Measurements from ENCODE around the gene RIPOR3. TPM values are rescaled to one million over a fixed set of nuclear protein-coding genes. Genes with fewer than 3 reads are reported as not detected.
A peak's percentile ranks its signal among the peaks of the same experiment; 100 is the strongest.

Gene RIPOR3
- total RNA-seq, 2 donors from 2014 or later, result 2.3 to 6.9 TPM

DNA sequence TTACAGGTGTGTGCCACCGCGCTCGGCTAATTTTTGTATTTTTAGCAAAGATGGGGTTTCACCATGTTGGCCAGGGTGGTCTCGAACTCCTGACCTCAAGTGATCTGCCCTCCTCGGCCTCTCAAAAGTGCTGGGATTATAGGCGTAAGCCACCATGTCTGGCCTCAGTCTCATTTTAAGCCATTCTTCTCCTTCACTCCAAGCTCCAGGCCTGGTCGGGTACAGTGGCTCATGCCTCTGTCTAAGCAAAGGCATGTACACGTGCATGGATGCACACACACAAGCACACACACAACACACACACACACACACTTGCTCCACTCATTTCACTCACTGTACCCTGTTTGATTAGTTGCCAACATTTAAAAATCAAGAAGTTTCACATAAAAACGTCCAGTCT lies 32.3 kb upstream of the RIPOR3 start:
- H3K4me1 ChIP-seq, result peaks cover 34% of the 10 kb centered on the region
- H3K36me3 ChIP-seq (replicated peaks in 1 of 2; ENCODE audit: insufficient read depth in 1 of 2, low read depth in 2 of 2), result no peaks in the 10 kb centered on the region
- H3K27me3 ChIP-seq, result no peaks in the 10 kb centered on the region
- no peak overlapping the region for H3K27ac ChIP-seq
- no peak for ATAC-seq
- H3K4me3 ChIP-seq, result no peak overlapping the region
- intact Hi-C loops (cut with DNase I), result no loop called here
- TF ChIP-seq, protein P1, sequence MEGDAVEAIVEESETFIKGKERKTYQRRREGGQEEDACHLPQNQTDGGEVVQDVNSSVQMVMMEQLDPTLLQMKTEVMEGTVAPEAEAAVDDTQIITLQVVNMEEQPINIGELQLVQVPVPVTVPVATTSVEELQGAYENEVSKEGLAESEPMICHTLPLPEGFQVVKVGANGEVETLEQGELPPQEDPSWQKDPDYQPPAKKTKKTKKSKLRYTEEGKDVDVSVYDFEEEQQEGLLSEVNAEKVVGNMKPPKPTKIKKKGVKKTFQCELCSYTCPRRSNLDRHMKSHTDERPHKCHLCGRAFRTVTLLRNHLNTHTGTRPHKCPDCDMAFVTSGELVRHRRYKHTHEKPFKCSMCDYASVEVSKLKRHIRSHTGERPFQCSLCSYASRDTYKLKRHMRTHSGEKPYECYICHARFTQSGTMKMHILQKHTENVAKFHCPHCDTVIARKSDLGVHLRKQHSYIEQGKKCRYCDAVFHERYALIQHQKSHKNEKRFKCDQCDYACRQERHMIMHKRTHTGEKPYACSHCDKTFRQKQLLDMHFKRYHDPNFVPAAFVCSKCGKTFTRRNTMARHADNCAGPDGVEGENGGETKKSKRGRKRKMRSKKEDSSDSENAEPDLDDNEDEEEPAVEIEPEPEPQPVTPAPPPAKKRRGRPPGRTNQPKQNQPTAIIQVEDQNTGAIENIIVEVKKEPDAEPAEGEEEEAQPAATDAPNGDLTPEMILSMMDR (IDR thresholded peaks at IDR 0.05), result no peak
- TF ChIP-seq POLR2A (IDR thresholded peaks at IDR 0.05), result no peak
- 81 to 85% methylated on average over 9 of the region's 9 CpGs for WGBS, 2 donors
- DNase-seq, result no peak
- H3K9me3 ChIP-seq, result no peaks in the 10 kb centered on the region

DNA sequence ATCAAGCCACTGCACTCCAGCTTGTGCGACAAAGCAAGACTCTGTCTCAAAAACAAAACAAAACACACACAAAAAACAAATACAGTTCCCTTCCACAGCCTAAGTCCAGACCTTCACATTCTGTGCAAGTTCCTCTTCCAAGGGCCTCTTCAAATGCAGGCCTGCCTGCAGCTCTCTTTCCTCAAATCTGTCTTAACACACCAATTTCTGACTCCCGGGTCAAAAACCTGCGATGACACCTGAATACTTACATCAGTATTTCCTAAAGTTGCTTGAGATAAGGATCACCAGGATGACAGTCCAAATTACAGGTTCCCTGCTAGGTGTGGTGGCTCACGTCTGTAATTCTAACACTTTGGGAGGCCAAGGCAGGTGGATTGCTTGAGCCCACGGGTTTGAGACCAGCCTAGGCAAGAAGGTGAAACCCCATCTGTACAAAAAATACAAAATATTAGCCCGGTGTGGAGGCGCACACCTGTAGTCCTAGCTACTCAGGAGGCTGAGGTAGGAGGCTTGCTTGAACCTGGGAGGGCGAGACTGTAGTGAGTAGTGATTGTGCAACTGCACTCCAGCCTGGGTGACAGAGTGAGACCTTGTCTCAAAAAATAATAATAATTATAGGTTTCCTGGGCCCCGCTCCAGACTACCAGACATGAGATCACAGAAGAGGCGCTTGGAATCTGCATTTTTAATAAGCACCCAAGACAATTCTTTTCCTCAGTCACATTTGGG lies 31.2 kb upstream of the RIPOR3 start:
- Histone ChIP-seq H3K9me3 (no peaks in the 10 kb centered on the region), H3K36me3 (replicated peaks in 1 of 2; ENCODE audit: insufficient read depth in 1 of 2, low read depth in 2 of 2) (no peaks in the 10 kb centered on the region), H3K4me3 (no peak overlapping the region), H3K27me3 (no peaks in the 10 kb centered on the region), H3K27ac (peak overlapping the region in 1 of 4 donors; percentile 4), H3K4me1 (peaks cover 23% of the 10 kb centered on the region)
- no peak for TF ChIP-seq POLR2A (IDR thresholded peaks at IDR 0.05)
- TF ChIP-seq, protein P1 (IDR thresholded peaks at IDR 0.05), result no peak
- no peak for DNase-seq
- 86 to 93% methylated on average over 10 of the region's 10 CpGs for WGBS, 2 donors
- ATAC-seq, result no peak
- intact Hi-C loops (cut with DNase I), result no loop called here

DNA sequence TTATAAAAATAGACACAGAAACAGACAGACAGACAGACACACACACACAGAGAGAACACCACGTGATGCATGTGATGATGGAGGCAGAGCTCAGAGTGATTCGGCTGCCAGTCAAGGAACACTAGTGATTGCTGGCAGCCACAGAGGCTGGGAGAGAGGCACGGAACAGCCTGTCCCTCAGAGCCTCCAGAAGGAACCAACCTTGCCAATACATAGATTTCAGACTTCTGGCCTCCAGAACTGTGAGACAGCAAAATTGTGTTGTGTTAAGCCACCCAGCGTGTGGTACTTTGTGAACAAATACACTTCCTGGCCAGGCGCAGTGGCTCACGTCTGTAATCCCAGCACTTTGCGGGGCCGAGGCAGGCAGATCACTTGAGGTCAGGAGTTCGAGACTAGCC lies 30.5 kb upstream of the RIPOR3 start:
- Histone ChIP-seq H3K4me1 (peaks cover 16% of the 10 kb centered on the region), H3K27ac (no peak overlapping the region), H3K4me3 (no peak overlapping the region), H3K36me3 (replicated peaks in 1 of 2; ENCODE audit: insufficient read depth in 1 of 2, low read depth in 2 of 2) (no peaks in the 10 kb centered on the region), H3K27me3 (no peaks in the 10 kb centered on the region), H3K9me3 (no peaks in the 10 kb centered on the region)
- WGBS, 2 donors, result 87 to 89% methylated on average over 4 to 9 of the region's 9 CpGs
- peak in 1 of 4 donors; percentile 17 for DNase-seq
- intact Hi-C loops (cut with DNase I), result no loop called here
- TF ChIP-seq, protein P1 (IDR thresholded peaks at IDR 0.05), result no peak
- no peak for TF ChIP-seq POLR2A (IDR thresholded peaks at IDR 0.05)
- peak; percentile 46 for ATAC-seq

DNA sequence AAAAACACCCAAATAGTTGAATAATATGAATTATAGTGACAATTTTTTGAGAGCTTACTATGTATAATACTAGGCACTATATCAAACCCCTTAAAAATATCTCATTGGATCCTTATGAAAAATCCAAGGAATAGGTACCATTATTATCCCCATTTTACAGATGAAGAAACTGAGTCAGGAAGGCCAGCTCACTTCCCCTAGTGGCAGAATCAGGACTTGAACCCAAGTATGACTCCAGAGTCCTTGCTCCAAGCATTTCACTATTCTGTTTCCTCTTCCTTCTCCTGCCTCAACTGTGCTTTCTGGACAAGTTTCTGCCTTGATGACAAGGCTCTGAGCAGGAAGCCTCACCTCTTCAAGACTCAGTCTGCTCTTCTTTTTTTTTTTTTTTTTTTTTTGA lies 29.2 kb upstream of the RIPOR3 start:
- Histone ChIP-seq H3K4me3 (no peak overlapping the region), H3K9me3 (no peaks in the 10 kb centered on the region), H3K4me1 (peaks cover 7% of the 10 kb centered on the region), H3K36me3 (replicated peaks in 1 of 2; ENCODE audit: insufficient read depth in 1 of 2, low read depth in 2 of 2) (no peaks in the 10 kb centered on the region), H3K27ac (no peak overlapping the region), H3K27me3 (no peaks in the 10 kb centered on the region)
- TF ChIP-seq, protein P1 (IDR thresholded peaks at IDR 0.05), result no peak
- DNase-seq (no peak), ATAC-seq (no peak)
- intact Hi-C loops (cut with DNase I), result no loop called here

DNA sequence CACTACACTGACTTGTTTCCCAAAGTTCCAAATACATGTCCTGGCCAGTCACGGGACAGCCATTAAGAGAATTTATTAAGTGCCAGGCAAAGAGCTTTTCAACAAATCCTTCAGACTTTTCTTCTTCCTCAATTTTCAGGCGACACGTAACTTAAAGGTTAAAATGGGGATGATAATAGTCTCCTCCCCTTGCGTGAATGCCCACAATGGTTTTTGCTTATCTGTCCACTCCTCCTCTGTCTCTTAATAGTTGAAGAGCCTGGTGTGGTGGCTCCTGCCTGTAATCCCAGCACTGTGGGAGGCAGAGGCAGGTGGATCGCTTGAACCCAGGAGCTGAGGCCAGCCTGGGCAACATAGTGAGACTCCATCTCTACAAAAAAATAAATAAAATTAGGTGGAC lies 28.7 kb upstream of the RIPOR3 start:
- H3K27ac ChIP-seq, result no peak overlapping the region
- TF ChIP-seq, protein P1 (IDR thresholded peaks at IDR 0.05), result no peak
- TF ChIP-seq POLR2A (IDR thresholded peaks at IDR 0.05), result no peak
- H3K4me1 ChIP-seq, result peaks cover 1% of the 10 kb centered on the region
- H3K4me3 ChIP-seq, result no peak overlapping the region
- no peaks in the 10 kb centered on the region for H3K36me3 ChIP-seq (replicated peaks in 1 of 2; ENCODE audit: insufficient read depth in 1 of 2, low read depth in 2 of 2)
- no peak for DNase-seq
- 80 to 92% methylated on average over 5 of the region's 5 CpGs for WGBS, 2 donors
- H3K27me3 ChIP-seq, result no peaks in the 10 kb centered on the region
- ATAC-seq, result no peak
- no peaks in the 10 kb centered on the region for H3K9me3 ChIP-seq
- intact Hi-C loops (cut with DNase I), result no loop called here
